Measurements from ENCODE around the gene RHBDD3.

GRCh38 chr22:29251265-29251664 is 16.5 kb downstream of the RHBDD3 start:
- TF ChIP-seq CTCF (IDR thresholded peaks at IDR 0.05) = no peak
- TF ChIP-seq EZH2 (IDR thresholded peaks at IDR 0.05; ENCODE audit: borderline replicate concordance, insufficient read depth, low read depth, low read length, poor library complexity, severe bottlenecking) = no peak

Data from B cell (primary cell).